ENCODE measurements around the gene IER5. TPM values are rescaled to one million over a fixed set of nuclear protein-coding genes. Genes with fewer than 3 reads are reported as not detected.

The IER5 gene
- total and polyA plus RNA-seq, 2 of the 13 experiments (the other 11 are each of a cell fraction or from before 2014, with no cell fraction given), result 2.5 to 3.5 TPM

- 0 out of 2 replicates have a peak, but pooled peaks have one; percentile 77 for TF ChIP-seq ZNF704 (CRISPR knock-in tag; IDR thresholded peaks at IDR 0.05; ENCODE audit: borderline replicate concordance)
- TF ChIP-seq AKNA (CRISPR knock-in tag; IDR thresholded peaks at IDR 0.05; ENCODE audit: borderline replicate concordance), result no peak
- no peak for TF ChIP-seq ARID2 (CRISPR knock-in tag; IDR thresholded peaks at IDR 0.05; ENCODE audit: borderline replicate concordance)
- TF ChIP-seq MXI1 (IDR thresholded peaks at IDR 0.05; ENCODE audit: borderline replicate concordance, low read depth, low read length), result peak; percentile 79; the same call in 1 of the 3 replicates
- TF ChIP-seq PCBP1 (IDR thresholded peaks at IDR 0.05; ENCODE audit: borderline replicate concordance, low read depth, low read length), result no peak
- no peak for TF ChIP-seq SMAD9 (CRISPR knock-in tag; IDR thresholded peaks at IDR 0.05)
- TF ChIP-seq PBX3 (CRISPR knock-in tag; IDR thresholded peaks at IDR 0.05; ENCODE audit: borderline replicate concordance), result no peak
- TF ChIP-seq ATF7-NPFF (CRISPR knock-in tag; IDR thresholded peaks at IDR 0.05; ENCODE audit: low read depth), result peak; percentile 26; the same call in 1 of the 2 replicates
- TF ChIP-seq ZNF275 (CRISPR knock-in tag; IDR thresholded peaks at IDR 0.05; ENCODE audit: borderline replicate concordance), result peak; percentile 63; the same call in 1 of the 2 replicates
- TF ChIP-seq HOXA7 (CRISPR knock-in tag; IDR thresholded peaks at IDR 0.05), result no peak
- TF ChIP-seq FOSL1 (CRISPR knock-in tag; IDR thresholded peaks at IDR 0.05; ENCODE audit: borderline replicate concordance), result peak; percentile 93
- no peak for TF ChIP-seq MYNN (CRISPR knock-in tag; IDR thresholded peaks at IDR 0.05; ENCODE audit: low read depth)
- TF ChIP-seq ZFP1 (CRISPR knock-in tag; IDR thresholded peaks at IDR 0.05), result peak; percentile 90
- TF ChIP-seq PCBP2 (optimal IDR thresholded peaks at IDR 0.05; ENCODE audit: low read depth, low read length, poor library complexity, severe bottlenecking), result no peak
- peak; percentile 65 for TF ChIP-seq ELF1 (CRISPR knock-in tag; IDR thresholded peaks at IDR 0.05)
- no peak for TF ChIP-seq RBM39 (IDR thresholded peaks at IDR 0.05; ENCODE audit: low read depth, low read length, poor library complexity, severe bottlenecking)
These were observed 23.8 kb downstream of the IER5 start (continued) for GRCh38 chr1:181112071-181112929.
